H1 (cell line): ENCODE results near the gene A3GALT2. TPM values are rescaled to one million over a fixed set of nuclear protein-coding genes. Genes with fewer than 3 reads are reported as not detected.

Experiments used
- CTCF ChIA-PET: fragments of 300-600 bp; sonication (Branson Sonifier 250); formaldehyde crosslinking; loops from one replicate; lab custom pipeline; 2021; ENCODE audit not compliant: partially characterized antibody; lab: Charles Lee
- POLR2A ChIA-PET: fragments of 300-600 bp; sonication (Branson Sonifier 250); formaldehyde crosslinking; loops from one replicate; lab custom pipeline; 2021; ENCODE audit warnings: inconsistent platforms; ENCODE audit not compliant: partially characterized antibody; lab: Charles Lee
- DNase-seq, 2 experiments: peaks; one replicate each; pipeline versions ENCODE4 v3.0.0 to v3.0.0-alpha.2; 2010 to 2022; ENCODE audit warnings: low spot score in 2 of 2, low read depth in 1 of 2, mixed read lengths in 1 of 2
- FAIRE-seq: peaks from 2 replicates; lab custom pipeline; 2011; peaks lifted over from hg19 to GRCh38; lab: Jason Lieb, UNC
- H2AFZ ChIP-seq: 2 replicates; pipeline ENCODE4 v1.8.1; 2012; ENCODE audit warnings: low read length, inconsistent platforms
- H2AK5ac ChIP-seq: 2 replicates; pipeline ENCODE4 v1.6.1; 2013; ENCODE audit warnings: low read depth, low read length
- H2BK120ac ChIP-seq: replicated peaks from 2 replicates; pipeline ENCODE3; 2013; ENCODE audit warnings: low read depth, low read length, inconsistent platforms
- H2BK12ac ChIP-seq: 2 replicates; pipeline ENCODE4 v1.6.1; 2013; ENCODE audit warnings: low read depth, low read length
- H2BK15ac ChIP-seq: 2 replicates; pipeline ENCODE4 v1.6.1; 2013; ENCODE audit warnings: low read length
- H2BK20ac ChIP-seq: 2 replicates; pipeline ENCODE4 v1.6.1; 2013; ENCODE audit warnings: low read length
- H2BK5ac ChIP-seq: 2 replicates; pipeline ENCODE4 v1.6.1; 2013; ENCODE audit warnings: low read depth, low read length
- H3K14ac ChIP-seq: 2 replicates; pipeline ENCODE4 v1.6.1; 2013; ENCODE audit warnings: inconsistent platforms; ENCODE audit not compliant: insufficient read length
- H3K18ac ChIP-seq: 2 replicates; pipeline ENCODE4 v1.6.1; 2013; ENCODE audit warnings: low read length; ENCODE audit errors: extremely low read depth
- H3K23ac ChIP-seq: 2 replicates; pipeline ENCODE4 v1.6.1; 2013; ENCODE audit warnings: inconsistent platforms; ENCODE audit not compliant: insufficient read length
- H3K23me2 ChIP-seq: 2 replicates; pipeline ENCODE4 v1.6.1; 2013; ENCODE audit warnings: low read depth, low read length
- H3K27ac ChIP-seq: 2 replicates; pipeline ENCODE4 v1.6.1; 2011; ENCODE audit warnings: low read depth, low read length, inconsistent platforms
- H3K27me3 ChIP-seq, 4 experiments: replicated peaks in 1 of 4; 1 replicate in 1 of 4; 2 replicates in 3 of 4; pipeline versions ENCODE4 v1.6.1 to v1.8.1; 2011 to 2013; ENCODE audit warnings: low read length in 3 of 4, mild to moderate bottlenecking in 3 of 4, inconsistent platforms in 2 of 4, mixed read lengths in 2 of 4, moderate library complexity in 1 of 4; ENCODE audit not compliant: control insufficient read depth in 3 of 4, insufficient read depth in 3 of 4; ENCODE audit errors: extremely low read depth in 1 of 4
- H3K36me3 ChIP-seq, 4 experiments: 2 replicates each; pipeline versions ENCODE4 v1.6.1 to v1.8.1; 2011 to 2013; ENCODE audit warnings: mild to moderate bottlenecking in 4 of 4, low read length in 3 of 4, moderate library complexity in 2 of 4, control low read depth in 1 of 4, inconsistent platforms in 1 of 4; ENCODE audit not compliant: insufficient read depth in 4 of 4, control insufficient read depth in 2 of 4
- H3K4ac ChIP-seq: replicated peaks from 2 replicates; pipeline ENCODE3; 2013; ENCODE audit warnings: low read length, low read depth, mixed read lengths, inconsistent platforms; ENCODE audit not compliant: insufficient read length
- H3K4me1 ChIP-seq, 4 experiments: replicated peaks in 1 of 4; 1 replicate in 1 of 4; 2 replicates in 3 of 4; pipeline versions ENCODE4 v1.6.1 to v1.8.1; 2011 to 2013; ENCODE audit warnings: low read length in 3 of 4, inconsistent platforms in 2 of 4, mixed read lengths in 1 of 4; ENCODE audit not compliant: insufficient read depth in 4 of 4, control insufficient read depth in 3 of 4
- H3K4me2 ChIP-seq, 2 experiments: 2 replicates each; pipeline versions ENCODE4 v1.6.1 to v1.8.1; 2011 to 2013; ENCODE audit warnings: low read depth in 2 of 2, low read length in 2 of 2, control low read depth in 1 of 2, inconsistent platforms in 1 of 2, mild to moderate bottlenecking in 1 of 2; ENCODE audit not compliant: insufficient read depth in 1 of 2
- H3K4me3 ChIP-seq, 4 experiments: fragments of 200-600, 300-600 bp in 1 of 4; sonication (generic), shearing (Covaris generic), sonication (Bioruptor Twin) in 1 of 4; 2 replicates each; pipeline versions ENCODE4 v1.5.1 to v1.8.1; 2011 to 2016; ENCODE audit warnings: low read length in 4 of 4, low read depth in 3 of 4, control low read depth in 2 of 4, inconsistent platforms in 2 of 4, mild to moderate bottlenecking in 2 of 4, mixed read lengths in 1 of 4, moderate library complexity in 1 of 4; ENCODE audit not compliant: insufficient read depth in 2 of 4; ENCODE audit errors: extremely low read depth in 1 of 4
- H3K56ac ChIP-seq: replicated peaks from 2 replicates; pipeline ENCODE3; 2013; ENCODE audit warnings: low read depth, mild to moderate bottlenecking, mixed read lengths, low read length, inconsistent platforms; ENCODE audit not compliant: insufficient read length
- H3K79me1 ChIP-seq: 2 replicates; pipeline ENCODE4 v1.6.1; 2013; ENCODE audit warnings: low read depth, low read length, control low read depth
- H3K79me2 ChIP-seq, 2 experiments: 2 replicates each; pipeline versions ENCODE4 v1.6.1 to v1.8.1; 2012 to 2013; ENCODE audit warnings: low read length in 2 of 2, mild to moderate bottlenecking in 2 of 2, inconsistent platforms in 1 of 2; ENCODE audit not compliant: insufficient read depth in 2 of 2, control insufficient read depth in 1 of 2
- H3K9ac ChIP-seq, 4 experiments: replicated peaks in 1 of 4; 1 replicate in 1 of 4; 2 replicates in 3 of 4; pipeline versions ENCODE4 v1.6.1 to v1.8.1; 2011 to 2013; ENCODE audit warnings: low read depth in 3 of 4, low read length in 3 of 4, control low read depth in 2 of 4, mild to moderate bottlenecking in 2 of 4, moderate library complexity in 2 of 4, inconsistent platforms in 1 of 4; ENCODE audit errors: extremely low read depth in 1 of 4
- H3K9me3 ChIP-seq, 2 experiments: 2 replicates each; pipeline versions ENCODE4 v1.6.1 to v1.8.1; 2012 to 2013; ENCODE audit warnings: mild to moderate bottlenecking in 2 of 2, moderate library complexity in 2 of 2, control low read depth in 1 of 2, inconsistent platforms in 1 of 2, low read depth in 1 of 2, low read length in 1 of 2, mixed read lengths in 1 of 2; ENCODE audit not compliant: insufficient read depth in 2 of 2
- H4K20me1 ChIP-seq, 2 experiments: replicated peaks in 1 of 2; 2 replicates each; pipeline versions ENCODE3 to v1.8.1; 2011 to 2013; ENCODE audit warnings: inconsistent platforms in 2 of 2, low read length in 2 of 2, mild to moderate bottlenecking in 1 of 2; ENCODE audit not compliant: insufficient read depth in 2 of 2, control insufficient read depth in 1 of 2
- H4K5ac ChIP-seq: 2 replicates; pipeline ENCODE4 v1.6.1; 2013; ENCODE audit warnings: low read length, low read depth, mixed read lengths, inconsistent platforms; ENCODE audit not compliant: insufficient read length
- H4K8ac ChIP-seq: 2 replicates; pipeline ENCODE4 v1.8.0; 2013; ENCODE audit warnings: mild to moderate bottlenecking, moderate library complexity, low read length, inconsistent platforms; ENCODE audit not compliant: insufficient read depth; ENCODE audit errors: extremely low read depth
- H4K91ac ChIP-seq: replicated peaks from 2 replicates; pipeline ENCODE3; 2013; ENCODE audit warnings: low read length, mixed read lengths, inconsistent platforms; ENCODE audit not compliant: insufficient read length
- CTBP2 ChIP-seq: IDR thresholded peaks from 2 replicates; pipeline ENCODE4 v1.7.0; 2011; ENCODE audit warnings: borderline replicate concordance, mild to moderate bottlenecking, moderate library complexity, mixed read lengths, low read length; ENCODE audit not compliant: insufficient read depth, insufficient read length
- HDAC6 ChIP-seq: IDR thresholded peaks from one replicate; pipeline ENCODE4 v1.7.1; 2012; ENCODE audit warnings: low read depth, mild to moderate bottlenecking, inconsistent platforms, low read length, moderate library complexity
- JUN ChIP-seq: IDR thresholded peaks from 2 replicates; pipeline ENCODE4 v1.6.1; 2011; ENCODE audit warnings: low read depth, mild to moderate bottlenecking, improper control_type of control experiment, low read length
- NANOG ChIP-seq: IDR thresholded peaks from 2 replicates; pipeline ENCODE4 v1.6.1; 2011; ENCODE audit warnings: low read length, low read depth, mild to moderate bottlenecking, inconsistent platforms; ENCODE audit not compliant: insufficient read depth, poor library complexity, severe bottlenecking
- PHF8 ChIP-seq: fragments of 200-600 bp; sonication (generic); conservative IDR thresholded peaks from 2 replicates; pipeline ENCODE4 v1.7.1; 2012; ENCODE audit warnings: low read depth, mild to moderate bottlenecking, inconsistent platforms, low read length, moderate library complexity
- RBBP5 ChIP-seq: IDR thresholded peaks from 2 replicates; pipeline ENCODE4 v1.7.1; 2012; ENCODE audit warnings: low read depth, mild to moderate bottlenecking, inconsistent platforms, low read length, moderate library complexity, borderline replicate concordance
- RNF2 ChIP-seq: fragments of 200-900, 300-1000 bp; sonication (generic); IDR thresholded peaks from 2 replicates; pipeline ENCODE4 v1.7.1; 2016; ENCODE audit warnings: borderline replicate concordance, low read depth, mild to moderate bottlenecking, antibody characterized with exemption, low read length; ENCODE audit not compliant: poor library complexity, severe bottlenecking; ENCODE audit errors: missing control alignments
- SIN3A ChIP-seq, 2 experiments: IDR thresholded peaks in 1 of 2; conservative IDR thresholded peaks in 1 of 2; 2 replicates each; pipeline ENCODE4 v1.6.1; 2011 to 2012; ENCODE audit warnings: low read length in 2 of 2, improper control_type of control experiment in 1 of 2, low read depth in 1 of 2, mild to moderate bottlenecking in 1 of 2
- SP4 ChIP-seq: IDR thresholded peaks from 2 replicates; pipeline ENCODE4 v1.6.1; 2012; ENCODE audit warnings: low read length, inconsistent platforms
- USF2 ChIP-seq: IDR thresholded peaks from 2 replicates; pipeline ENCODE4 v1.6.1; 2011; ENCODE audit warnings: low read length, improper control_type of control experiment
- WGBS, 2 experiments: shearing (Covaris generic) in 1 of 2; methylation state at CpG; one replicate each; pipeline versions ENCODE4 v1.1.6 to v1.1.7; 2013 to 2015; ENCODE audit warnings: low lambda C conversion rate in 2 of 2, mixed read lengths in 2 of 2, inconsistent platforms in 1 of 2, low coverage in 1 of 2, missing lambda C conversion rate in 1 of 2; ENCODE audit not compliant: insufficient replicate concordance in 2 of 2, insufficient coverage in 1 of 2, insufficient read length in 1 of 2; ENCODE audit errors: extremely low coverage in 1 of 2, missing lambda C conversion rate in 1 of 2; 5-methylcytosine and 5-hydroxymethylcytosine counted together
- polyA plus RNA-seq, 7 experiments: library from polyadenylated mRNA; depleted of rRNA in 3 of 7; stranded (reverse) in 5 of 7; unstranded in 2 of 7; fragments of >200 nt in 5 of 7; fragments of 200-250 nt in 2 of 7; gene quantifications; 1 replicate in 5 of 7; 2 replicates in 1 of 7; 4 replicates in 1 of 7; pipeline versions ENCODE4 v1.2.1 to v1.2.3, GENCODE V29; 2011 to 2013; ENCODE audit warnings: missing spikeins in 2 of 7, mixed read lengths in 2 of 7
- total RNA-seq: library from RNA; stranded (reverse); fragmentation: NEBNext Ultra II Directional; extraction: Animal tissue kit (Norgen Biotek cat#: 25700); gene quantifications from 2 replicates; pipeline ENCODE4 v1.2.1, GENCODE V29; 2021

A3GALT2 gene
- total and polyA plus RNA-seq, 2 of the 8 experiments (the other 6 are each of a cell fraction or from before 2014, with no cell fraction given) = not detected

DNA sequence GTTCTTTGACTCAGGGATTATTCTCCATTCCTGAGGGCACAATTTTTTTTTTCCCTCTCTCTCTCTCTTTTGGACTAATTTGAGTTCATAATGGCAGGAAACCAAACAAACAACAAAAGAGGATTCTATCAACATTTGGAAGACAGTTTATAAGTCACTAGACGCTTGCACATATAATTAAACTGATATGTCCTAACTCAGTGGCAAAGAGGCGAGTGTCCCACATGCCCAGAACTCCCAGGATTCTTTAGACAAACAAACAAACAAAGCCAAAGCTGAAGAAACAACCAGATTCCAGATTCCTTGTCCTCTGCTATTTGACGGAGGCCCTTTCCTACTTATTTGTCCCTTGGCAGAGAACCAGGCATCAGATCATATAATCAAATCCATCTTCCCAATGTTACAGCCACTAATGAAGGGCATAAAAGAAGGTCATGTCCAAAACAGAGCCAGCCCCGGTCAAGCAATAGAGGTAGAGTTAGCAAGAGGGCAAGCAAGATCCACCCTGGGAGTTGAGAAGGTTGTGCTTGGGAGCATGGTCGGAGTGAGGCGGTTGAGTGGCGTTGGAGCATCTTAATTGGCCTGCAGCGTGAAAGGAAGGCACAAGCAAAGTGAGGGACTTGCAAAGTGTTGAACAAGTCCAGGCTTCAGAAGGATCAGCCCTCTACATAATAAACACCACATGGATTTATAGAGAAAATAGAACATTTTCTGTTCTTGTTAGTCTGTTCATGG, 34.3 kb downstream of the A3GALT2 start:
- Histone ChIP-seq H3K79me2 (no peaks in the 10 kb centered on the region), H2AFZ (no peak overlapping the region)
- no peak for TF ChIP-seq PHF8
- TF ChIP-seq RBBP5 = no peak
- no peak for TF ChIP-seq NANOG
- no peak for TF ChIP-seq RNF2
- TF ChIP-seq JUN = no peak
- TF ChIP-seq USF2 = no peak
- no peak for TF ChIP-seq SIN3A (conservative IDR thresholded peaks at IDR 0.05 in 1 of 2, IDR thresholded peaks at IDR 0.05 in 1 of 2; ENCODE audit: low read depth in 1 of 2, low read length in 2 of 2)
- TF ChIP-seq SP4 = no peak
- no peak for TF ChIP-seq HDAC6
- TF ChIP-seq CTBP2 = no peak
- TF ChIP-seq, all 59 proteins: peak for 0
- FAIRE-seq = no peak
- Histone ChIP-seq H3K23ac (no peak overlapping the region), H3K27ac (no peak overlapping the region), H2BK15ac (no peak overlapping the region), H4K8ac (no peak overlapping the region), H2BK20ac (no peak overlapping the region), H2BK5ac (no peak overlapping the region), H2BK12ac (no peak overlapping the region), H3K9me3 (no peaks in the 10 kb centered on the region), H3K36me3 (peaks cover 4 to 8% (median 6%) of the 10 kb centered on the region in 4 experiments; a peak in 7 of 8 replicates), H3K23me2 (no peaks in the 10 kb centered on the region), H3K4me3 (no peak overlapping the region), H3K56ac (no peak overlapping the region), H3K79me1 (no peaks in the 10 kb centered on the region), H4K5ac (no peak overlapping the region), H2AK5ac (no peak overlapping the region), H4K20me1 (peaks cover 0 to 3% of the 10 kb centered on the region in 2 experiments), H4K91ac (no peak overlapping the region), H3K27me3 (no peaks in the 10 kb centered on the region), H3K4me1 (no peaks in the 10 kb centered on the region), H3K18ac (no peak overlapping the region), H2BK120ac (no peak overlapping the region), H3K4ac (no peak overlapping the region), H3K9ac (no peak overlapping the region), H3K4me2 (no peak overlapping the region), H3K14ac (no peak overlapping the region)
- DNase-seq = no peak
- ChIA-PET POLR2A (no interaction called here), CTCF (interaction anchor here (0.7 to 2.2 kb wide), 4 partner anchors 9 to 779 kb away, joined by 3 to 9 read pairs (median 4); no protein-coding TSS in a partner anchor)
- 87% methylated on average over 8 of the region's 8 CpGs; no CpG with 5 or more reads in 1 of the 2 experiments for WGBS, 2 experiments
